Activated CD8-positive, alpha-beta T cell treated with anti-CD3 and anti-CD28 coated beads, Interleukin-2, amount 10 ng/mL, durations not matched to agents 7 days and 5 days (primary cell): ENCODE results near the gene CCDC146. TPM values are rescaled to one million over a fixed set of nuclear protein-coding genes. Genes with fewer than 3 reads are reported as not detected.

Experiments
- ATAC-seq: fragments of 150-1000 bp; cut with Tn5 transposase; one replicate; pipeline ENCODE4 v1.10.0; 2021; ENCODE audit warnings: moderate library complexity
- CTCF ChIA-PET: fragments of 350-600 bp; sonication (Branson Sonifier 250); formaldehyde crosslinking; loops from one replicate; lab custom pipeline; 2021; ENCODE audit warnings: antibody characterized with exemption; lab: Charles Lee
- POLR2A ChIA-PET: fragments of 350-600 bp; sonication (Branson Sonifier 250); formaldehyde crosslinking; loops from one replicate; lab custom pipeline; 2021; ENCODE audit warnings: antibody characterized with exemption; lab: Charles Lee
- DNase-seq: peaks from one replicate; pipeline ENCODE4 v3.0.0-alpha.2; 2020
- H3K27ac Mint-ChIP-seq: one replicate; pipeline ENCODE4 v1.8.0; 2021; ENCODE audit warnings: mild to moderate bottlenecking, mixed read lengths
- H3K27me3 Mint-ChIP-seq: one replicate; pipeline ENCODE4 v1.8.0; 2021; ENCODE audit warnings: low read depth, mixed read lengths
- H3K36me3 Mint-ChIP-seq: one replicate; pipeline ENCODE4 v1.8.0; 2021; ENCODE audit warnings: low read depth, mixed read lengths
- H3K4me1 Mint-ChIP-seq: one replicate; pipeline ENCODE4 v1.8.0; 2021; ENCODE audit warnings: low read depth, mixed read lengths
- H3K4me3 Mint-ChIP-seq: one replicate; pipeline ENCODE4 v1.8.0; 2021; ENCODE audit warnings: mild to moderate bottlenecking, mixed read lengths
- H3K9me3 Mint-ChIP-seq: one replicate; pipeline ENCODE4 v1.8.0; 2022; ENCODE audit warnings: mixed read lengths; ENCODE audit not compliant: insufficient read depth
- total RNA-seq, 2 experiments: library from RNA; stranded (reverse); gene quantifications; one replicate each; pipeline ENCODE4 v1.2.3, GENCODE V29; 2021

CCDC146 gene
- total RNA-seq, 2 experiments from 2014 or later = 10.7 to 12.9 TPM

- CTCF ChIA-PET = no interaction called here
- H3K27ac Mint-ChIP-seq = no peak overlapping the region
- peaks cover under 1% of the 10 kb centered on the region for H3K9me3 Mint-ChIP-seq
Observed at GRCh38 chr7:77182261-77182660, 59.8 kb downstream of the CCDC146 start.

GRCh38 chr7:77184463-77184862, 62.0 kb downstream of the CCDC146 start:
- H3K27me3 Mint-ChIP-seq = no peaks in the 10 kb centered on the region
- ChIA-PET POLR2A (no interaction called here), CTCF (no interaction called here)
- H3K4me3 Mint-ChIP-seq = no peak overlapping the region
- no peak for ATAC-seq
- peaks cover 3% of the 10 kb centered on the region for H3K4me1 Mint-ChIP-seq
- H3K36me3 Mint-ChIP-seq = peaks cover 4% of the 10 kb centered on the region
- H3K9me3 Mint-ChIP-seq = peaks cover 3% of the 10 kb centered on the region
- H3K27ac Mint-ChIP-seq = no peak overlapping the region
- no peak for DNase-seq

More at GRCh38 chr7:77182261-77182660, 59.8 kb downstream of the CCDC146 start:
- Mint-ChIP-seq H3K27me3 (no peaks in the 10 kb centered on the region), H3K4me3 (no peak overlapping the region), H3K4me1 (peaks cover under 1% of the 10 kb centered on the region), H3K36me3 (peaks cover 5% of the 10 kb centered on the region)
- ATAC-seq (no peak), DNase-seq (no peak)
- POLR2A ChIA-PET = no interaction called here

- ChIA-PET CTCF (no interaction called here), POLR2A (no interaction called here)
- Mint-ChIP-seq H3K4me3 (no peak overlapping the region), H3K27ac (no peak overlapping the region), H3K27me3 (no peaks in the 10 kb centered on the region), H3K36me3 (peaks cover 4% of the 10 kb centered on the region), H3K9me3 (peaks cover 3% of the 10 kb centered on the region), H3K4me1 (peaks cover 3% of the 10 kb centered on the region)
- ATAC-seq (no peak), DNase-seq (no peak)
Observed at GRCh38 chr7:77184990-77185389, 62.6 kb downstream of the CCDC146 start.

GRCh38 chr7:77185866-77186265, 63.5 kb downstream of the CCDC146 start:
- Mint-ChIP-seq H3K9me3 (peaks cover 3% of the 10 kb centered on the region), H3K27me3 (no peaks in the 10 kb centered on the region), H3K27ac (no peak overlapping the region), H3K4me3 (no peak overlapping the region), H3K36me3 (peaks cover 6% of the 10 kb centered on the region), H3K4me1 (peaks cover 3% of the 10 kb centered on the region)
- DNase-seq (no peak), ATAC-seq (no peak)
- CTCF ChIA-PET = no interaction called here
- POLR2A ChIA-PET = no interaction called here

DNA sequence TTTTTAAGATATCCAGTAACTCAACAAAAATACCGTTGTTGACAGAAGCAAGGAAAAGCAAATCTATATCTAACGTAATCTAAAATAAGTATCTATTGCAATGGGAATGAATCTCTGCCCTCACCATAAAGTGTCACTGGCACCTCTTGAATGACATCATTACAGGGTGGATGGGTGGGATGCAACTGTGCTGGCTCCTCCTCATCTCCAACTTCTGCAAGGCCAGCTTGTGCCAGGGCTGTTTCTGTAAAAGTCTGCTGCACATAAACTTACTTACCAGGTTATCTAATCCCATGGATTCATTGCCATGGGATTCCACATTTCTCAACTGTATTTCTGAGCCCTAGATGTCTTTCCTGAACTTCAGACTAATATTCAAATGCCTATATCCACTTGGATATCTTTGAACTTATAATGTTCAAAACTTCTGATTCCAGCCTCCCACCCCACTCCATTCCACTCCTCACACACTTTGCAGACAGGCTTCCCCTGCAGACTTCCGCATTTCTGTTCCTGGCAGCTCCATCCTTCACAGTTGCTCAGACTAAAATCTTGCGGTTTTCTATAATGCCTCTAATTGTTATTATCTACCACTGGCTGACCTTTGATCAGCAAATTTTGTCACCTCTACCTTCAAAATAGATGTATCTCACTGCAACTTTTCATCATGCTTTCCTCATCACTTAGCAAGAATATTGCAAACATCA, 66.5 kb downstream of the CCDC146 start:
- CTCF ChIA-PET = interaction anchor here (1.3 kb wide), 1 partner anchor 144 kb away, joined by 3 read pairs; no protein-coding TSS in a partner anchor
- H3K36me3 Mint-ChIP-seq = peaks cover 13% of the 10 kb centered on the region
- peaks cover 18% of the 10 kb centered on the region for H3K4me1 Mint-ChIP-seq
- POLR2A ChIA-PET = no interaction called here
- H3K27ac Mint-ChIP-seq = no peak overlapping the region
- peaks cover 3% of the 10 kb centered on the region for H3K9me3 Mint-ChIP-seq
- DNase-seq (no peak), ATAC-seq (no peak)
- no peaks in the 10 kb centered on the region for H3K27me3 Mint-ChIP-seq
- no peak overlapping the region for H3K4me3 Mint-ChIP-seq

- Mint-ChIP-seq H3K4me3 (no peak overlapping the region), H3K36me3 (peaks cover 14% of the 10 kb centered on the region), H3K4me1 (peaks cover 58% of the 10 kb centered on the region), H3K27ac (no peak overlapping the region), H3K27me3 (no peaks in the 10 kb centered on the region), H3K9me3 (no peaks in the 10 kb centered on the region)
- POLR2A ChIA-PET = no interaction called here
- CTCF ChIA-PET = interaction anchor here (1.5 kb wide), 1 partner anchor 50 kb away, joined by 10 read pairs; no protein-coding TSS in a partner anchor
- DNase-seq (no peak), ATAC-seq (no peak)
Observed at GRCh38 chr7:77197141-77197540, 74.7 kb downstream of the CCDC146 start.

GRCh38 chr7:77199013-77199966, 76.9 kb downstream of the CCDC146 start, which contains the start of gene FGL2:
FGL2 (minus strand) TSS chr7:77199819; CDS start chr7:77199793, 26 bp downstream.
- H3K4me1 Mint-ChIP-seq = peaks cover 51% of the 10 kb centered on the region
- H3K9me3 Mint-ChIP-seq = no peaks in the 10 kb centered on the region
- ChIA-PET CTCF (interaction anchor here (1.0 to 4.4 kb wide), 7 partner anchors 9 to 133 kb away, joined by 3 to 46 read pairs (median 7); partner anchors contain the start of gene CCDC146), POLR2A (interaction anchor here (1.0 to 1.3 kb wide), 3 partner anchors 38 to 77 kb away, joined by 3 to 5 read pairs (median 4); partner anchors contain the start of gene CCDC146)
- H3K27me3 Mint-ChIP-seq = no peaks in the 10 kb centered on the region
- peak; percentile 88 for ATAC-seq
- DNase-seq = peak; percentile 47
- peak within 1 kb of the TSS; percentile 75 for H3K27ac Mint-ChIP-seq
- H3K4me3 Mint-ChIP-seq = peak within 1 kb of the TSS; percentile 79
- H3K36me3 Mint-ChIP-seq = peaks cover 7% of the 10 kb centered on the region

DNA sequence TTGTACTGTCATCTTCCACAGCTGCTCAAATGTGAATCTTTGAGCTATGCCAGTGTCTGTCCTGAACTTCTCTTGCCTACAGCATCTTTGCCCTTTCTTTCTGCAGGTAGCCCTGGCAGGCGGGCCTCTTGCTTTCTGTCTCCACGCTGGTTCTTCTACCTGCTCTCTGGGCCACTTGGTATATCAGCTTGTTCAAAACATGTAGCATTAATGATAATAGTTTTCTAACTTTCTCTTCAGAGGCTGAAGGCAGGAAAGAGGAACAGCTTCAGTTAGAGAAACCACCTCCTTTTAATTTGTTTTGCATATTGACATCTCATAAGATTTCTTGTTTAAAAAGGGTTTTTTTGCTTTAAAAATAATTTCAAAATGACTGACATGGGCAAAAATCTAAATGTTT, 78.1 kb downstream of the CCDC146 start:
- H3K27ac Mint-ChIP-seq = peak overlapping the region; percentile 25
- ATAC-seq = no peak
- ChIA-PET CTCF (interaction anchor here (1.0 to 4.4 kb wide), 5 partner anchors 8 to 132 kb away, joined by 3 to 46 read pairs (median 8); no protein-coding TSS in a partner anchor), POLR2A (interaction anchor here (1.2 to 1.3 kb wide), 2 partner anchors 46 to 78 kb away, joined by 4 to 5 read pairs; partner anchors contain the start of gene CCDC146)
- peaks cover 7% of the 10 kb centered on the region for H3K36me3 Mint-ChIP-seq
- H3K4me1 Mint-ChIP-seq = peaks cover 49% of the 10 kb centered on the region
- no peaks in the 10 kb centered on the region for H3K9me3 Mint-ChIP-seq
- no peaks in the 10 kb centered on the region for H3K27me3 Mint-ChIP-seq
- H3K4me3 Mint-ChIP-seq = peak overlapping the region; percentile 26
- DNase-seq = no peak

- ChIA-PET CTCF (interaction anchor here (4.4 kb wide), 1 partner anchor 44 kb away, joined by 46 read pairs; no protein-coding TSS in a partner anchor), POLR2A (no interaction called here)
- Mint-ChIP-seq H3K27ac (no peak overlapping the region), H3K27me3 (no peaks in the 10 kb centered on the region), H3K36me3 (peaks cover 9% of the 10 kb centered on the region), H3K9me3 (peaks cover 6% of the 10 kb centered on the region), H3K4me3 (no peak overlapping the region), H3K4me1 (peaks cover 41% of the 10 kb centered on the region)
- DNase-seq = no peak
- no peak for ATAC-seq
Observed at GRCh38 chr7:77202481-77202976, 80.1 kb downstream of the CCDC146 start.

- ATAC-seq (no peak), DNase-seq (no peak)
- Mint-ChIP-seq H3K4me3 (no peak overlapping the region), H3K4me1 (peaks cover 14% of the 10 kb centered on the region), H3K36me3 (peaks cover 27% of the 10 kb centered on the region), H3K27ac (no peak overlapping the region), H3K27me3 (no peaks in the 10 kb centered on the region), H3K9me3 (peaks cover 32% of the 10 kb centered on the region)
- POLR2A ChIA-PET = no interaction called here
- CTCF ChIA-PET = no interaction called here
Observed at GRCh38 chr7:77205706-77206105, 83.3 kb downstream of the CCDC146 start.

DNA sequence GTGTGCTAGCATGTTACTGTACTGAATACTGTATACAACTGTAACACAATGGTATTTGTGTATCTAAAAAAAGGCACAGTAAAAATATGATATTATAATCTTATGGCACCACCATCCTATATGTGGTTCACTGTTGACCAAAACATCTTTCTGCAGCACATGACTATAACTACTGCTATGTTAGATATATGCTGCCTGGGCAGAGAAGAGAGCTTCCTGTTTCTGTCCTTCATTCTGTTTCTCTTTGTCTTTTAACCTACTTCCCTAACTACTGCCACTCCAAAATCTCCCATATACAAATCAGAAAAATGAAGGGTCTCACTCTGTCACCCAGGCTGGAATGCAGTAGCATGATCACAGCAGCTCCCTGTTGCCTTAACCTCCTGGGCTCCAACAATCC, 86.0 kb downstream of the CCDC146 start:
- Mint-ChIP-seq H3K27ac (no peak overlapping the region), H3K4me1 (peaks cover 2% of the 10 kb centered on the region), H3K36me3 (peaks cover 34% of the 10 kb centered on the region), H3K9me3 (peaks cover 36% of the 10 kb centered on the region), H3K4me3 (no peak overlapping the region), H3K27me3 (no peaks in the 10 kb centered on the region)
- POLR2A ChIA-PET = no interaction called here
- CTCF ChIA-PET = interaction anchor here (1.5 kb wide), 1 partner anchor 9 kb away, joined by 8 read pairs; the partner anchor contains the start of gene FGL2
- DNase-seq (no peak), ATAC-seq (no peak)
